Adipose tissue (tissue), 3 donors: ENCODE results near the gene KRT78. TPM values are rescaled to one million over a fixed set of nuclear protein-coding genes. Genes with fewer than 3 reads are reported as not detected.

ENCODE experiments used
- H3K27ac ChIP-seq: one replicate; pipeline ENCODE4 v1.5.1; 2013; ENCODE audit warnings: low read depth, low read length
- whole genome bisulfite sequencing, 3 donors: extraction: QIAGEN DNeasy Blood & Tissue Kit; methylation state at CpG; one replicate each; pipeline ENCODE4 v1.1.7; 2013; 5-methylcytosine and 5-hydroxymethylcytosine counted together
- polyA plus RNA-seq, 3 donors: library from polyadenylated mRNA; stranded (reverse); fragments of 200-250 nt; gene quantifications; one replicate each; pipeline ENCODE4 v1.2.3, GENCODE V29; 2013
- donor health status: healthy with polysubstance abuse.
- donor health status: Bipolar disorder and iron deficiency.
- donor health status: healthy.

KRT78 gene
- polyA plus RNA-seq, 3 donors: 0.12 to 0.98 TPM; not detected in 1

GRCh38 chr12:52794479-52795331 is 54.1 kb downstream of the KRT78 start:
- 75 to 86% (median 77%) methylated on average over 5 of the region's 5 CpGs for WGBS, 3 donors

GRCh38 chr12:52792185-52793029 is 56.4 kb downstream of the KRT78 start:
- H3K27ac ChIP-seq: no peak overlapping the region
- WGBS, 3 donors: 75 to 85% (median 83%) methylated on average over 10 of the region's 10 CpGs

More at GRCh38 chr12:52794479-52795331, 54.1 kb downstream of the KRT78 start:
- H3K27ac ChIP-seq: no peak overlapping the region

- no peak overlapping the region for H3K27ac ChIP-seq
- WGBS, 3 donors: 86 to 93% (median 90%) methylated on average over 12 of the region's 12 CpGs
These were observed 57.3 kb downstream of the KRT78 start for GRCh38 chr12:52791271-52792184.

GRCh38 chr12:52790427-52791270 is 58.1 kb downstream of the KRT78 start:
- WGBS, 3 donors: 57 to 65% (median 59%) methylated on average over 19 of the region's 19 CpGs
- no peak overlapping the region for H3K27ac ChIP-seq

- H3K27ac ChIP-seq: no peak overlapping the region
- WGBS, 3 donors: 21 to 27% (median 22%) methylated on average over 47 to 50 of the region's 50 CpGs
These were observed 59.0 kb downstream of the KRT78 start for GRCh38 chr12:52789637-52790426.

- no peak overlapping the region for H3K27ac ChIP-seq
- 92 to 94% (median 94%) methylated on average over 11 of the region's 11 CpGs for WGBS, 3 donors
These were observed 59.7 kb downstream of the KRT78 start for GRCh38 chr12:52788876-52789636.

GRCh38 chr12:52788192-52788875 is 60.5 kb downstream of the KRT78 start:
- no peak overlapping the region for H3K27ac ChIP-seq
- WGBS, 3 donors: 64 to 86% (median 74%) methylated on average over 6 of the region's 6 CpGs

Other genes starting within 250 kb of the KRT78 start
- under 1 TPM; 0.13 to 0.34 (median 0.21) TPM for gene KRT72, start 247.5 kb downstream of the KRT78 start, polyA plus RNA-seq
- under 1 TPM in 2 of 3 donors, not detected in 1; 0.07 to 0.09 TPM for gene KRT73, start 230.4 kb downstream of the KRT78 start, polyA plus RNA-seq
- gene KRT2, start 196.8 kb downstream of the KRT78 start, polyA plus RNA-seq: not detected
- gene KRT1, start 168.6 kb downstream of the KRT78 start, polyA plus RNA-seq: not detected
- gene KRT77, start 145.5 kb downstream of the KRT78 start, polyA plus RNA-seq: under 1 TPM in 2 of 3 donors, not detected in 1; 0.01 to 0.08 TPM
- not detected for gene KRT76, start 71.6 kb downstream of the KRT78 start, polyA plus RNA-seq
- gene KRT3, start 52.9 kb downstream of the KRT78 start, polyA plus RNA-seq: not detected
- 10 to 100 TPM in 1 of 3 donors, 1 to 10 TPM in 1, under 1 TPM in 1; 0.45 to 20.6 (median 1.2) TPM for gene KRT4, start 34.9 kb downstream of the KRT78 start, polyA plus RNA-seq
- 1 to 10 TPM in 2 of 3 donors, under 1 TPM in 1; 0.26 to 6.1 (median 1.0) TPM for gene KRT79, start 14.7 kb downstream of the KRT78 start, polyA plus RNA-seq
- gene KRT8, start 56.1 kb upstream of the KRT78 start, polyA plus RNA-seq: 100 to 1,000 TPM in 2 of 3 donors, 10 to 100 TPM in 1; 46.2 to 559 (median 182) TPM
- 100 to 1,000 TPM in 2 of 3 donors, 10 to 100 TPM in 1; 41.6 to 343 (median 104) TPM for gene KRT18, start 100.1 kb upstream of the KRT78 start, polyA plus RNA-seq
- 100 to 1,000 TPM; 216 to 308 (median 253) TPM for gene EIF4B, start 157.5 kb upstream of the KRT78 start, polyA plus RNA-seq
- gene TNS2, start 201.1 kb upstream of the KRT78 start, polyA plus RNA-seq: 100 to 1,000 TPM in 2 of 3 donors, 10 to 100 TPM in 1; 53.4 to 562 (median 225) TPM
- gene SPRYD3, start 230.4 kb upstream of the KRT78 start, polyA plus RNA-seq: 10 to 100 TPM; 26.9 to 66.7 (median 29.8) TPM
- gene IGFBP6, start 248.7 kb upstream of the KRT78 start, polyA plus RNA-seq: 100 to 1,000 TPM in 1 of 3 donors, 10 to 100 TPM in 2; 21.8 to 437 (median 83.9) TPM